HG03045 (cell line): Measurements from ENCODE around the gene PNPLA7.
"Not testable (repeated sequence)": the region's sequence is repeated elsewhere in the genome, so short reads cannot be mapped to it uniquely, and the experiment has no call there.

ENCODE experiments used
- ATAC-seq: cut with Tn5 transposase; IDR thresholded peaks from one replicate; pipeline ENCODE4 v1.9.1; 2021; ENCODE audit warnings: mild to moderate bottlenecking, moderate library complexity; ENCODE audit not compliant: unreplicated experiment

PNPLA7 gene

DNA sequence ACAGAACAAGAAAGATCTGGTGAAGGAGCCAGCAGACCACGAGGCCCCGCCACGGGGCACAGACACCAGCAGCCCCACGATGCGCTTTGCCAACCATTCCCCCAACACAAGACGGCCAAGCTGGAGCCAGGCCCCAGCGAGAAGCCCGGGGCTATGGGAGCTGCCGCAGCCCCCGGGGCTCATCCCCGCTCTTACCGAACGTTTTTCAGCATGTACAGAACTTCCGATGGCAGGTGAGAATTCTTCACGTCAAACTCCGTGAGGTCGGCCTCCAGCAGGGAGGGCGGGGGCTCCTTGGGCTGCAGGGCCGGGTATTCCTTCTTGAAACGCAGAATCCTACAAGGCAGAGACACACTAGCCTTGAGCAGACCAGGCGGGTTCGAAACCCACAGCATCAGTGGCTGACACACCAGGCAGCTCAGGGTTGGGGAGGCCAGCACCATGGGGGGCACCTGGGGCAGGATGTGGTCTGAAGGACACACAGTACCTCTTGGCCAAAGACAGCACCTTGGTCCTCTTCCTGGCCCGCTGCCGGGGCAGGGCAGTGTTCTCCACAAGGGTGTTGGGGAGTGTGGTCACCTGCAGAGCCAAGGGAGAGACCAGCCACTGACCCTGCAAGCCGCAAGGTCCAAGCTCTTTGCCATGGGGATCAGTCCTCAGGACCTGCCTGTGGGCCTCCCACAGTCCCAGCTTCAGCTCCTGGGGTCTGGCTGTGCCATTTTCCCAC is 6.8 kb downstream of the PNPLA7 start:
- ATAC-seq: no peak

- no peak for ATAC-seq
These were observed 7.7 kb downstream of the PNPLA7 start for GRCh38 chr9:137542486-137542885.

GRCh38 chr9:137540536-137540935 is 9.7 kb downstream of the PNPLA7 start:
- ATAC-seq: no peak

GRCh38 chr9:137538058-137538457 is 12.1 kb downstream of the PNPLA7 start:
- ATAC-seq: no peak

GRCh38 chr9:137536594-137537131 is 13.5 kb downstream of the PNPLA7 start:
- not testable (repeated sequence) for ATAC-seq

GRCh38 chr9:137535120-137535428 is 15.1 kb downstream of the PNPLA7 start:
- ATAC-seq: no peak

DNA sequence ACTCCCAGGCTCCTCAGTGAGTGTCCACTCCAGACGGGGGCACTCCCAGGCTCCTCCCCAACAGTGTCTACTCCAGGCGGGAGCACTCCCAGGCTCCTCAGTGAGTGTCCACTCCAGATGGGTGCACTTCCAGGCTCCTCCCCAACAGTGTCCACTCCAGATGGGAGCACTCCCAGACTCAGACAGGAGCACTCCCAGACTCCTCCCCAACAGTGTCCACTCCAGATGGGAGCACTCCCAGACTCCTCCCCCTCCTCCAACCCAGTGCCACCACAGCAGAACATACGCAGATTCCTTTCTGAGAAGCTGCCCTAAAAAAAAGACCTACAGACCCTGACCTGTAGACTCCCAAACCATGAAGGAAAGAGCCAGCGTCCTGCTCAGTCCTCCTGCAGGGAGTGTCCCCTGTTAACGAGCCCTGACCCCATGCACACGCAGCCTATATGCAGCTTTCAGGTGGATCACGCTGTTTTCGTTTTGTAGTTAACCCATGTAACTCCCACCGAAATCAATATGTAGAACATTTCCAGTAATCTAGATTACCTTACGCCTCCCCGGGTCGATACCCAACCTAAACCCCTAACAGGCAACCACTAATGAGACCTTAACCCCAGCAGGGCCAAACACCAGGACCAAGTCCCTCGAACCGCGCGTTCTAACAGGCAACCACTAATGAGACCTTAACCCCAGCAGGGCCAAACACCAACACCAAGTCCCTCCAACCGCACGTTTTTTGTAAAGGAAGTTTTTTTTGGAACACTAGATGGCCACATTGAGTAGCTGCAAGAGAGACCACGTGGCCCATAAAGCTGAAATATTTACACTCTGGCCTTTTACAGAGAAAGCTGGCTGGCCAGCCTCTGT is 15.7 kb downstream of the PNPLA7 start:
- no peak for ATAC-seq

- not testable (repeated sequence) for ATAC-seq
These were observed 17.2 kb downstream of the PNPLA7 start for GRCh38 chr9:137532891-137533468.

- no peak for ATAC-seq
These were observed 19.0 kb downstream of the PNPLA7 start for GRCh38 chr9:137531099-137531765.

GRCh38 chr9:137530331-137530730 is 19.9 kb downstream of the PNPLA7 start:
- no peak for ATAC-seq

DNA sequence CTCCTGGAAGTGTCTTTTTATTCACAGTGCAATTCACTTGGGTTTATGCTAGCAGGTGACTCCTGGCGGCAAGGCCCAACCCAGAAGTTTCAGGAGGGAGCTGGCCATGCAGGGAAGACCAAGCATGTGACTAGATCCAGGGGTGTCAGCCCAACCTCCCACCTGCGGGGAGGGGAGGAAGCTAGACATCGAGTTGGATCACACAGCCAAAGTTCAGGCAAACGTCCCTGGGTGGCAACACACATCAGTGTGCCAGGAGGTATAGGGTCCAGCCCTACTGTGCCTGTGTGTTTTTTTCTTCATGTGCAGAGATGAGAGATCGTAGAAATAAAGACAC is 25.3 kb downstream of the PNPLA7 start:
- no peak for ATAC-seq

GRCh38 chr9:137524161-137524980 is 25.8 kb downstream of the PNPLA7 start:
- no peak for ATAC-seq

- no peak for ATAC-seq
These were observed 27.3 kb downstream of the PNPLA7 start for GRCh38 chr9:137522746-137523455.

DNA sequence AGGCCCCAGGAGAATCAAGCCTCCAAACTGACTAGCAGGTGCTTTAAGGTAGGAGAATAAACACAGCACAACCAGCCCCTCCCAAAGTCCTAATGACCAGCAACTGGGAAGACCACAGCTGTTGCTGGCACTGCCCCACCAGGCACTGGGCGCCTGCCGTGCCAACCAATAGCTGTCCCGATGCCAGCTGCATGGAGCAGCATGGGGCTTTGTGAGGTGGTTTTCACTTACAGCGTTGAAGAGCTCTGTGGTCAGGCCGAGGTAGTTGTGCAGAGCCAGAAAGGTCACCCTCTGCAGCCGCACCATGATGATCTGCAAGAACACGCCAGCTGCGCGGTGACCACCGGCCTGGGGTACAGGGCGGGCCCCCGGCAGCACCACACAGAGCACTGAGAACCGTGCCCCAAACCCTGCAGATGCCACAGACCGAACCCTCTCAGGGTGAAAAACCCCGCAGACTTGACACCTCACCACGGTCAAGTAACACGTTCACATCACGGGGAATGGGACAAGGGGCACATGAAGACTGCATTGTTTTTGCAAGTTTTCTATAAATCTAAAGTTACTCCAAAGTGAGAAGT is 28.7 kb downstream of the PNPLA7 start:
- ATAC-seq: no peak

DNA sequence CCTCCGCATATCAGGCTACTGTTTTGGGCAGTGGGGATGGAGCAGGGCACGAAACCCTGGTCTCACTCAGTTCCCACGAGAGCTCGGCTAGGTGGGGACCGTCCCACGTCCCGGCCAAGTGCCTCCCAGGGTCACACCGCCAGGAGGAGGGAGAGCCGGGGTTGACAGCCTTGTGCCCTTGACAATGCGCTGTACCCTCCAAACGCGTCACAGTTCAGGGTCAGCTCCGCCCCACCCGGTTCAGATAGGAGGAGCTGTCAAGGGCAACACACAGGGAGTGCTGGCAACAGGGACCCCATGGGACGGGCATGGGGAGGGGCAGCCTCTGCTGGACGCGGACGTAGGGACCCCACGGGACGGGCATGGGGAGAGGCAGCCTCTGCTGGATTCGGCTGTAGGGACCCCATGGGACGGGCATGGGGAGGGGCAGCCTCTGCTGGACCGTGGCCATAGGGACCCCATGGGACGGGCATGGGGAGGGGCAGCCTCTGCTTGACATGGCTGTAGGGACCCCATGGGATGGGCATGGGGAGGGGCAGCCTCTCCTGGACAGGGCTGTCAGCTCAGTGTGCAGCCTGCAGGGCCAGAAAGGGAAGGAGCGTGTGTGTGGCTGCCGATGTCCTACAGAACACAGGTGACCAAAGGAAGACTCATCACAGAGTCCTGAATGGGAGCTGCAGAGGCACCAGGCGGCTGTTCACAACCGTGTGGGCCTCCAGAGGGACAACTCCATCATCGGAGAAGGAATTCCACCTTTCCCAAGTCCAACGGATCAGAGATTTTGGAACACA is 29.4 kb downstream of the PNPLA7 start:
- ATAC-seq: no peak

DNA sequence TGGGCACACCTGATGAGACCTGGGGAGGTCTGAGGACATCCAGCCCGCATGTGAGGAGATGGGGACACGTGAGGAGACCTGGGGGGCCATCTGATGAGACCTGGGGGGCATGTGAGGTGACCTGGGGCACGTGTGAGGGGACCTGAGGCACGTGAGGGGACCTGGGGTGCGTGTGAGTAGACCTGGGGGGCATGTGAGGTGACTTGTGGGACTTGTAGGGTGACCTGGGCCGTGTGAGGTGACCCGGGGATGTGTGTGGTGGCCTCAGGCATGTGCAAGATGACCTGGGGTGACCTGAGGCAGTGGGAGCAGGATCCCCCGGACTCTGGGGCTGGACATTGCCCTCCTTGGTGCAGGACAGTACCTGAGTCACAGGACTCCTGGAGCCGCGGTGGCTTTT is 30.6 kb downstream of the PNPLA7 start:
- no peak for ATAC-seq

DNA sequence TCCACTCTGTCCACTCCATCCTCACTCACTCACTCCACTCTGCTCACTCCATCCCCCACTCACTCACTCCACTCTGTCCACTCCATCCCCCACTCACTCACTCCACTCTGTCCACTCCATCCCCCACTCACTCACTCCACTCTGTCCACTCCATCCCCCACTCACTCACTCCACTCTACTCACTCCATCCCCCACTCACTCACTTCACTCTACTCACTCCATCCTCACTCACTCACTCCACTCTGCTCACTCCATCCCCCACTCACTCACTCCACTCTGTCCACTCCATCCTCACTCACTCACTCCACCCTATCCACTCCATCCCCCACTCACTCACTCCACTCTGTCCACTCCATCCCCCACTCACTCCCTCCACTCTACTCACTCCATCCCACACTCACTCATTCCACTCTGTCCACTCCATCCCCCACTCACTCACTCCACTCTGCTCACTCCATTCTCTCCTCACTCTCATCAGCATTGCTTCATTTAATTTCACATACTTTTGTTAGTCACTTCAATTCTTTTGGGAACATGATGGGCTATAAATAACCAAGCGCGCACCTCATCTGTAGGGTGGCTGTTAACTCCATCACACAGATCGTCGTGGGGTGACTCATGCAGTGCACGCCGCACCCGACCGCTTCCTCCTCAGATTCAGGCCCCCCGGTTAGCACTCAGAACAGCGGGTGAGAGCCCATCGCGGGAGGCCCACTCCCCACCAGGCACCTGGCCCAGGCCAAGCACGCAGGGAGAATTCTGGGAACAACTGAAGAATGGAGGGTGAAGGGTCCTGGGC is 31.3 kb downstream of the PNPLA7 start:
- ATAC-seq: not testable (repeated sequence)
